ENCODE measurements around the gene STEAP4. TPM values are rescaled to one million over a fixed set of nuclear protein-coding genes. Genes with fewer than 3 reads are reported as not detected.

STEAP4 gene
- total RNA-seq, 4 donors from 2014 or later: 47.9 to 318 (median 110) TPM

DNA sequence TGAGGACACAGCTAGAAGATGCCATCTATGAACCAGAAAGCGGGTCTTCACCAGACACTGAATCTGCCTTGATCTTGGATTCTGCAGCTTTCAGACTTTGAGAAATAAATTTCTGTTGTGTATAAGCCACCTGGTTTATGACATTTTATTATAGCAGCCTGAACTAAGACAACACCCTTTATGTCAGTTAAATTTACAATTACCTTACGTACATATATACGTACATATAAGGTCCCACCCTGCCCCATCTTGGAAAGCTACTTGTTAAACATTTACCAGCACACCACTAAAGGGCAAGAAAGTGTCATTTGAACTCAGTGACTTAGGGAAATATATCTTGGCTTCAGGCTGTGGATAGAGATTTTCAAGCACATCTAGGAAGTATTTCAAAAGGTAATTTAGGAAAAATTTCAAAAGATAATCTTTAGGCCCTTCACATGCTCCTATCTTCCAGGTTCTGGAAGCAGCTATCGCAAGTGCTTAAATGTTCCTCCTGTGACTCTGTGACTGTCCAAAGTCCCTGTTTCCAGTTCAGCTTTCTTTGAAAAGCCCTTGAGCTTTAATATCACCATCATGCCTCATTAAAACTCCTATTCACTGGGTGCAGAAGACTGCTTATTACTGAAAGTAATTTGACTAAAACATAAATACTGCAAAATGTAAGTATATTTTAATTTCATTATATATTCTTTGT is 77.2 kb downstream of the STEAP4 start:
- DNase-seq (ENCODE audit: low spot score) (no peak), ATAC-seq (ENCODE audit: low FRiP score) (no peak)
- TF ChIP-seq, protein P1, sequence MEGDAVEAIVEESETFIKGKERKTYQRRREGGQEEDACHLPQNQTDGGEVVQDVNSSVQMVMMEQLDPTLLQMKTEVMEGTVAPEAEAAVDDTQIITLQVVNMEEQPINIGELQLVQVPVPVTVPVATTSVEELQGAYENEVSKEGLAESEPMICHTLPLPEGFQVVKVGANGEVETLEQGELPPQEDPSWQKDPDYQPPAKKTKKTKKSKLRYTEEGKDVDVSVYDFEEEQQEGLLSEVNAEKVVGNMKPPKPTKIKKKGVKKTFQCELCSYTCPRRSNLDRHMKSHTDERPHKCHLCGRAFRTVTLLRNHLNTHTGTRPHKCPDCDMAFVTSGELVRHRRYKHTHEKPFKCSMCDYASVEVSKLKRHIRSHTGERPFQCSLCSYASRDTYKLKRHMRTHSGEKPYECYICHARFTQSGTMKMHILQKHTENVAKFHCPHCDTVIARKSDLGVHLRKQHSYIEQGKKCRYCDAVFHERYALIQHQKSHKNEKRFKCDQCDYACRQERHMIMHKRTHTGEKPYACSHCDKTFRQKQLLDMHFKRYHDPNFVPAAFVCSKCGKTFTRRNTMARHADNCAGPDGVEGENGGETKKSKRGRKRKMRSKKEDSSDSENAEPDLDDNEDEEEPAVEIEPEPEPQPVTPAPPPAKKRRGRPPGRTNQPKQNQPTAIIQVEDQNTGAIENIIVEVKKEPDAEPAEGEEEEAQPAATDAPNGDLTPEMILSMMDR (IDR thresholded peaks at IDR 0.05): no peak

DNA sequence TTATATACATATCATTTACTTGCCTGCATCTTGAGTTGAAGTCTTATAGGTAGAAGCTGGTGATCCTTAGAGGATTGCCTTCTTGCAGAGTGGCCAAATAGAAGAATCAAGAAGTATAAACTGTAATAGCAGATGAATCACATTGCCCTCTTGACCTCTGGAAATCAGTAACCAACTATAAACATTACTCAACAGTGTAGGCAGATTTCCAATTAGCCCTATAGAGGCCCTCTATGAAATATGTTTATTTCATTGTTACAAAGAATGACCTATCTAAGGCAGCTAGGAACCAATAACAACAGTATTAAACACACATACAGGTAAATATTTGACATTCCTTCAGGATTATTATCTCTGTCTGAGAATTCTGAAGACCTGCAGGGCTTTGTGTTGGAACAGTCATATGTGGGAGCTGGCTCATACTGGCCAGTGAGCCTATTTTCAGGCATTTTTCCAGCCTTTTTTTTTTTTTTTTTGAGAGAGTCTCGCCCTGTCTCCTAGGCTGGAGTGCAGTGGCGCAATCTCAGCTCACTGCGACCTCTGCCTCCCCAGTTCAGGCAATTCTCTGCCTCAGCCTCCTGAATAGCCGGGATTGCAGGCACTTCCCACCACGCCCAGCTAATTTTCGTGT is 79.7 kb downstream of the STEAP4 start:
- TF ChIP-seq, protein P1 (IDR thresholded peaks at IDR 0.05): no peak
- ATAC-seq (ENCODE audit: low FRiP score) (peak; percentile 87), DNase-seq (ENCODE audit: low spot score) (no peak)

DNA sequence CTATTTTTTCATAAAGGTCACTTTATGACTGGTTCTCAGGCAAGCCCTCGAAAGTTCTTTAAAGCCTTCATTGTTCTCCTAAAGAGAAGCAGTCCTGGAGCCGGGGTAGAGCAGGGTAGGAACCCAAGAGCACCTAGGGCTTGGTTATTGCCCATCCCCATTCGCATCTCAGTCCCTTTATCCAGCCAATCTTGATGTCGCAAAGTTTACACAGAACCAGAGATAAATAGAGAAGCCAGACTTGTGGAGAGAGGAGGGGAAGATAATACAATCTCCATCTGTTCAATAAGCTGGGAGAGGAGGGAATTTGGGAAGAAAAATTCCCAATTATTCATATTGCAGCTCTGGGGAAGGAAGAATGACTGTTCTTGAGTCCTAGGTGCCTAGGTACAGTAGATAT is 80.5 kb downstream of the STEAP4 start:
- no peak for ATAC-seq (ENCODE audit: low FRiP score)

DNA sequence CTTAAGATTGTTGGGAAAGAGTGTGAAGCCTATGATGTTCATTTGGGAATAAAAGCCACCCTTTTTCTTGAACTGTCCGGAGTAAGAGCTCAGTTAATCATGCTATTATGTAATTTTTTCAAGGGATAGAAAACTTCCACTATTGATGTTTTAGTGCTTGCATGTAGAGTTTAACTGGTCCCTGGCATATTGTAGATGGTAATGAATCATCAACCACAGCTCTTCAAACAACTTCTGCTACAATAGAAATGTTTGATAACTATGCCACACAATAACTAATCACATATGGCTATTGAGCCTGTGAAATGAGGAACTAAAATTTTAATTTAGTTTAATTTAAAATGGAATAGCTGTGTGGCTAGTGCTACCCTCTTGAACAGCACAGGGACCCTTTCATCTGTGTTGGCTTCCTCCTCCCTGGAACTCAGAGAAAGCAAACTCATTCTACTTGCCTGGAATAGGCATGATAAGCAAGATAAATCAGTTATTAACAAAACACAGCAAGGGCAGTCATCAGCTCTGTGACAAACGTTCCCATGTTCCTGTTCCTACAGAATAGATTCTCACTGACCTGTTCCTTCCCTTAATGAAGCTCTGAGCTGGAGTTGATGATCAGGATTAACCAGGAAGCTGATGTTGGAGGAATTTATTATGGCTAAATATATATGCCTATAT is 82.0 kb downstream of the STEAP4 start:
- TF ChIP-seq, protein P1 (IDR thresholded peaks at IDR 0.05): no peak
- ATAC-seq (ENCODE audit: low FRiP score) (no peak), DNase-seq (ENCODE audit: low spot score) (no peak)

More for the DNA sequence above, 80.5 kb downstream of the STEAP4 start:
- no peak for DNase-seq (ENCODE audit: low spot score)
- TF ChIP-seq, protein P1 (IDR thresholded peaks at IDR 0.05): no peak

DNA sequence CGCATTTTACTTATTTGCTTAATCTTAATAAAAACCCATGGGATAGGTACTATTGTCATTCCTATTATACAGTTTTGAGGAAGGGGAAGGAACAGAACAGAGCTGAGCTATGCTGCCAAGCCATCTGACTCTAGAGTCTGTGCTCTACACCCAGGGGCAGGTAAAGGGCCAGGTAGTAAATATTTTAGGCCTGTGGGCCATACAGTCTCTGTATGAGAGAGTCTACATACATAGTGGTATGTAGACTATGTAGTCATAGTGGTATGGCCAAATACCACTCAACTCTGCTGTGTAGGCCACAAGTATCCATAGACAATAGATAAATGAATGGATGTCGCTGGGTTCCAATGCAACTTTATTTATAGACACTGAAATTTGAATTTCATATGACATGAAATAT is 83.4 kb downstream of the STEAP4 start:
- TF ChIP-seq, protein P1 (IDR thresholded peaks at IDR 0.05): no peak
- no peak for DNase-seq (ENCODE audit: low spot score)

More for the DNA sequence above, 83.4 kb downstream of the STEAP4 start:
- ATAC-seq (ENCODE audit: low FRiP score): no peak

Other genes starting within 250 kb of the STEAP4 start
- 100 to 1,000 TPM in 1 of 4 donors, 10 to 100 TPM in 3; 67.5 to 102 (median 73.1) TPM for gene SRI, start 86.9 kb downstream of the STEAP4 start, total RNA-seq

Data from omental fat pad (tissue), 4 donors.